Right ventricle myocardium inferior (tissue), 1 donor: ENCODE measurements around the gene BMP7. TPM values are rescaled to one million over a fixed set of nuclear protein-coding genes. Genes with fewer than 3 reads are reported as not detected.

ENCODE experiments used
- ATAC-seq: fragments of 200-7000 bp; cut with Tn5 transposase; one replicate; pipeline ENCODE4 v1.9.1; 2020; ENCODE audit warnings: mild to moderate bottlenecking, moderate library complexity
- DNase-seq: peaks from one replicate; pipeline ENCODE4 v3.0.0; 2021; ENCODE audit errors: missing footprints
- intact Hi-C: fragments of 100-400 bp; cut with DNase I; formaldehyde crosslinking; loops from one replicate; pipeline ENCODE4 v1.11.0; 2022
- total RNA-seq: library from RNA; stranded (reverse); fragmentation: NEBNext Ultra II Directional; extraction: Animal tissue kit (Norgen Biotek cat#: 25700); gene quantifications from one replicate; pipeline ENCODE4 v1.2.1, GENCODE V29; 2021
- donor health status: DM: no; HTN: yes; CAD: no; lungs with severe emphysema.

Gene BMP7
- total RNA-seq, 1 donor from 2014 or later = 27.2 TPM

DNA sequence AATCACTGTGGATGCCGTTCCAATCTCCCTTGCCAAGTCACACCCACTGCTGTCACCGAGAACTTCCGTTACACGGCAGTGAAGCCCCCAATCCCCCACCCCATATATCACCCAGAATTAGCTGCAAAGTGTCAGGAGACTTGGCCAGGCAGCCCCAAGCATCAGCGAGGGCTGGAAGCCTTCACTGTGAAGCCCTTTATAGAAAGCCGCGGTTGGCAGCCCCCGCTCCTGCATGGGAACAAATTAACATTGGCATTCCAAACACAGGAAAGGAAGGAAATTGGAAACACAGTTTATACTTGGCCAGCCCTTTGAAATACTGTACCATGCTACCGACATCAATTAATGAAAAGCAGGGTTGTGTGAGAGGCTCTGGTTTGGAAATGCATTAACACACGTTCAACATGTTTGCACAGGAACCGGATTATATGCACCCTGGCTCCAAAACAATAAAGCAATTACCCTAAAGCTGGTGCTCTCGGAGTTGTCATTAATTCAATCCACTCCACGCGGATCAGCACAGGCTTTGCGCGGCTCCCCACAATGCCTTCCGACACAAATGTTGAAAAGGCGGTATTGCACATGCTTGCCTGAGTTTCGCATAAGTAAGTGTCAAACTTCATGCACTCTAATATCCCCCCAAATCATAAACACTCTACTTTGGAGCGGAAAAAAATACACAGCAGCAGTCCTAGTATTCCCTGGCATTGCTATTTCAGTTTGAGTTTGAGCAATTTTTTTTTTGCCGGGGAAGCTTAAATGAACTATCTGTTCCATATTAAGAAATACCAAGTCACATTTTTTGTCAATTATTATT, 7.1 kb downstream of the BMP7 start:
- DNase-seq = no peak
- intact Hi-C loops = no loop called here
- ATAC-seq = peak; percentile 47

DNA sequence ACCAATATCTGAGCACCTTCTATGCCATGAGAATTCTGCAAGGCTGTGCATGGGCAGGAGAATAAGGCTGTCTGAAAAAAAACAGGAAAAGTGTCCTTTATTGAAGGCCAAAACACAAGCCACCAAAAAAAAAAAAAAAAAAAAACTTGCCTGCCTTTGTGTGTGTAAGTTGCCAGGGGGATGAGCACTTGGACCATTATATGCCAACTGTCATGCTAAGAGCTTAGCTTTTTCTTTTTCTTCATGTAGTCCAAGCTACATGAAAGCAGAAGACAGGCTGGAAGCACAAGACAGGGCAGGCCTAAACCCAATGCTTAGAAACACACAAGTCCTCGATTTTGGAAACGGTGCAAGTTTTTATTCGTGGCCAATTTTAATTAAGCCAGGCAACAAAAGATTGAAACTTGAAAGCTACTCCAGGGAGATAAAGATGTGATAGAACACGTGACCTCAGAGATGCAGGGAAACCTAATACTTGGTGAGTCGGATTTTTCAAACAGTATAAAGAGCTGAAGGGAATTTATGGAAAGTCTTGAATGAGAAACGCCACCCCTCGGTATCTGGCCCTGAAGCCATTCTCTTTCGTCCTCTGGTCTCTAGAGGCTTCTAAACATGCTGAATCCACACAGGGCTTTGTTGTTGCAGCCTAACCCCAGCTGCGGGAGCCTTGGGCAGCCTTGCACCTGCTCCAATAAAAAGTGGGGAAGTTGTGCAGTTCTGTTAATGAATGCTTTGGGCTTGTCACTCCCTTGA, 8.6 kb downstream of the BMP7 start:
- intact Hi-C loops = no loop called here
- no peak for DNase-seq
- no peak for ATAC-seq

DNA sequence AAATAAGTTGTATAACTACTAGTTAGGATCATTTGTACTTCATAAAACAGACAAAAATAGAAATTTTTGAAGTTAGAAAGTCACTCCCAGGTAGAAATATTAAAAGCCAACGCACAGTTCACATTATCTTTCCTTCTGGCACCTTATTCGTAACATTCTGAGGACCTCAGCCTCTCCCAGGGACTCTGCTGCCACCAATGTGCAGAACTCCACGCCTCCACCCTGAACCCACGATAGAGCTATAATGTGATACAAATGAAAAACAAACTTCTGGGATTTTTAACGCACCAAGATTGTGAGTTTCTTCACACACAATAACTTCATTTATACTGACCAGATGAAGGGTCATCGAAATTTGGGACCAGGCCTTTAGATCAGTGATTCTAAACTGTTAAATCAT, 9.5 kb downstream of the BMP7 start:
- ATAC-seq (no peak), DNase-seq (no peak)
- intact Hi-C loops = no loop called here

DNA sequence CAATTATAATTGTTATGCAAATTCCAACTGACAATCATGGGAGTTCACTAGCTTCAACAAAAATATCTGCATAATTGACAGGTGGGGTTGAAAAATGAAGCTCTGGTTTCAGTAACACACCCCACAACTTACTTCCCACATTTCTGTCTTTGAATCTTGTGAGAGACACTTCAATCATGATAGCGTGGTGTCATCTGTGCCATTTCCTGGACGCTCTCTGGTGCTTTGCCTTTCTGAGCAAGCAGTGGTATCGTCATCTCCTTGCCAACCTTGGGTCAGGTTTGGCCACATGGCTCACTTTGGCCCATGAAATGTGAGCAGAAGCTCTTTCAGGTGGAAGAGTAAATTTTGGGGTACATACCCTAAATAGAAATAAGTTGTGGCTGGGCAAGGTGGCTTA, 10.2 kb downstream of the BMP7 start:
- intact Hi-C loops = no loop called here
- ATAC-seq (no peak), DNase-seq (no peak)

DNA sequence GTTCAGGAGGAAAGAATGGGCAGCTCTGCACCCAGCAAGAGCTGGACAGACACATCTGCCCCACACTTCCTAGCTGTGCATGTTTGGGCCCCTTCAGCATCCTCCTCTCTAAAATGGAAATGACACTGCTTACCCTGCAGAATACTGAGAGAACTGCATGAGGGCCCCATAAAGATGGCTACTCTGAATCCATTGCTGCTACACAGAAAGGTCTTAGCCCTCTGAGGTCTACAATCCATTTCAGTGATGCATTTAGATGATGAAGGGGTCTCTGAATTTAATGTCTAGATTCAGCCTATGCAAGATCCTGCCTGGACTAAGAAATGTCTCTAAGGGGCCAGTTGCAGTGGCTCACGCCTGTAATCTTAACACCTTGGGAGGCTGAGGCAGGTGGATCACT, 11.3 kb downstream of the BMP7 start:
- ATAC-seq (no peak), DNase-seq (no peak)
- intact Hi-C loops = no loop called here

DNA sequence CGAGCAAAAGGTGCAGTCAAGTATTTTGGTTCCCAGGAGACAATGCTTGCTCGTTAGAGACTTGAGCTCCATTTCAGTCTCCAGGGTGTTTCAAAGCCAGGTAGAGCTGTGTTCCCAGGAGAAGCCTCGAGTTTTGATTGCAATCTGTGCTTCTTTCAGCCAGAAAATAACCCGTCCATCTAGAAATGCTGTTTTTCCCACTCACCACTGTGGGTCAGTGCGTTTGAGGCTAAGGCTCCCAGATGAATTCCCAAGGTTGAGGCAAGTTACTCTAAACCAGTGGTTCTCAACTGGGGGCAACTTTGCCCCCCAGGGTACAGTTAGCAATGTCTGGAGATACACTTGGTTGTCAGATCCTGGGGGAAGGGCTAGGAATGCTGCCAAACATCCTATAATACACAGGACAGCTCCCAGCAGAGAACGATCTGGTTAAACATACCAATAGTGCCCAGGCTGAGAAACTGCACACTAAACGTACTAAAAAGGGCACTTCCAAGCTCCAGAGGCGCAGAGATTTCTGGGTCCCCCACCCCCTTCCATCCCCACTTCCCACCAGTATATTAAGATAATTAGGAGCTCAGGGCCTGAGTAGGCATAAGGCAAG, 13.8 kb downstream of the BMP7 start:
- DNase-seq = no peak
- no peak for ATAC-seq
- intact Hi-C loops = no loop called here

DNA sequence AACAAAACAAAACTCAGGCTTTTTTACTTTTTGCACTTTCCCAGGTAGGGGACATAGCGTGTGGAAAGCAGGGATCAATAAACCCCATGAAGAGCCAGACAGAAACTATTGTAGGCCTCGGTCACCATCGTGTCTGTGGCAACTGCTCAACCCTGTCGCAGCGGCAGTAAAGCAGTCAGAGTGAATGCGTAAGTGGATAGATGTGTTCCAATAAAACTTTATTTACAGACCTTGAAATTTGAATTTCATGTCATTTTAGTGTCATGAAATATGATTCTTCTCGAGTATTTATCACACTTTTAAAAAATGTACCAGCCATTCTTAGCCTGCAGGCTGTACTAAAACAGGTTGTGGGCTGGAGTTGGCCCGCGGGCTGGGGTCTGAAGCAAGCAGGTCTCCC, 14.5 kb downstream of the BMP7 start:
- ATAC-seq (no peak), DNase-seq (no peak)
- intact Hi-C loops = no loop called here

DNA sequence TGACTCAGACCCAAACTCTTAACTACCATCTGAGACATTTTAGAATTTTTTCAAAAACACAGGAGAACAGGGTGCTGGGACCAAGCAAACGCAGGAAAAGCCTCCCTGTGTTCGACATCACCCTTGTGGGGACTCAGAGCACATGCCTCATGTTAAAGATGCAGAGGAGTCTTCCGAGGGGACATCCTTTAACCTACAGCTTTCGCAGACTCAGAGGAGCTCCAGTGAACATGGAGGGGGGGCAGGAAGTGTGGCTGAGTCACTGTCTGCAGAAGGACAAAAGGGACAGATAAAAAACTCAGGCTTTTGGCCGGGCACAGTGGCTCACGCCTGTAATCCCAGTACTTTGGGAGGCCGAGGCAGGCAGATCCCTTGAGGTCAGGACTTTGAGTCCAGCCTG, 15.1 kb downstream of the BMP7 start:
- intact Hi-C loops = no loop called here
- ATAC-seq (peak; percentile 59), DNase-seq (no peak)

DNA sequence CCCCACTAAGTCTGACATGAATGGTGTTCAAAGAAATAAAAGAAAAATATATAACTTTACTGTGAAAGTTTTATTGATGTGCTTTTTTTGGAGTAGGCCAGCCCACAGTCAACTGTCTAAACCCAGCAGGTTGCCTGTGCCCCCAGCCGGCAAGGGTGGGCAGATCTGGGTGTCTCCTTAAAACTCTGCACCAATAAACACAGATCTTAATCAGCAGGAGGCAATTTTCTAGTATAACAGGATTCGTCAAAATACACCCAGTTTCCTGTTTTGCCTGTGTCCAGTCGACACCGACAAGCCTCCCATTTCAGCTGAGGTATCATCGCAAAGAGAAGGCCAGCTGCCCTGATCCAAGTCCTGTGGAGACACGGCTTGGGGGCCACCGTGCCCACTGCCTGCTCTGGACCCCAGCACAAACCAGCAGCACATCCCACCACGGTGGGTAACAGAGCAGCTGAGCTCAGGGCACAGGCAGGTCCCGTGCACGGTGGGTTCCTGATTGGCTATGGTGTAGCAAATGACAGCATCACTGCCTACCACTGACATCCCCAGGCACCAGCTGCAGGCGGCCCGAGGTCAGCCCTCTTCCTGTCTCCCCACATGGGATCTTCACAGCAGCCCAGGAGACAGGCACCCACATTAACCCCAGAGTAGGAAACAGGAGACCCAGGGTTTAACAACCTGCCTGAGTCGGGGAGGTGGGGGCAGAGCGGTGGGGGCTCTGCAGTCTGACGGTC, 15.7 kb downstream of the BMP7 start:
- ATAC-seq (peak; percentile 23), DNase-seq (no peak)
- intact Hi-C loops = no loop called here

DNA sequence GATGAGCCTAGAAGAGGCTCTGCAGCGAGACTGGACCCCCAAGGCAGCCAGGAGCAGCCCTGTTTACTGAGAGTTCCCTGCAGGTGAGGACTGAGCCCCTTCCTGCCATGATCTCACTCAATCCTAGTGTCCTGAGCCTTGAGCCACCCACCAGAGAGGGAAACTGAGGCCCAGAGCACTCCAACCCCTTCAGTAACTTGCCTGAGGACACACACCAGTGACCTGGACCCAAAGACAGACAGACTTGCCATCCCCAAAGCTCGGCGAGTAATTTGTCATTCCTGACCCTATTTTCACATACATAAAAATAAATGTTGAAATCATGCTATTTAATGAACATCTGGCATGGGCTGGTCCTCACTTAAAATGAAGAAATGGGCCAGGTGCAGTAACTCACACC, 16.7 kb downstream of the BMP7 start:
- intact Hi-C loops = no loop called here
- ATAC-seq (no peak), DNase-seq (no peak)

DNA sequence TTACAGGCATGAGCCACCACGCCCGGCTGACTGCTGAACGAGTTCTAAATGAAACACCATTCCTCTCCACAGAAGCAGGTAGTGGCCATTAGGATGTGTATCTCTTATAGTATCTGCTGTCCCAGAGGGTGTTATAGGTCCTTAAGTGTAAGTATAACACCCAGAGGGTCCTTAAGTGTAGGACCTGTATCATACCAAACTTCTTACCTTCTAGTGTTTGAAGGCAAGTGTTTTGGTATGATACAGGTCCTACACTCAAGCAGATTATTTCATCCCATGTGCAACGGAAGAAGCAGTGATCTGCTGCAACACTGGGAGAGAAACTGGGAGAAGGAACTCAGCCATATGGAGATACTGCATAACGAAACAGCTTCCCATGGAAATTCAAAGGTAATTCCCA, 17.4 kb downstream of the BMP7 start:
- intact Hi-C loops = no loop called here
- ATAC-seq (no peak), DNase-seq (no peak)

DNA sequence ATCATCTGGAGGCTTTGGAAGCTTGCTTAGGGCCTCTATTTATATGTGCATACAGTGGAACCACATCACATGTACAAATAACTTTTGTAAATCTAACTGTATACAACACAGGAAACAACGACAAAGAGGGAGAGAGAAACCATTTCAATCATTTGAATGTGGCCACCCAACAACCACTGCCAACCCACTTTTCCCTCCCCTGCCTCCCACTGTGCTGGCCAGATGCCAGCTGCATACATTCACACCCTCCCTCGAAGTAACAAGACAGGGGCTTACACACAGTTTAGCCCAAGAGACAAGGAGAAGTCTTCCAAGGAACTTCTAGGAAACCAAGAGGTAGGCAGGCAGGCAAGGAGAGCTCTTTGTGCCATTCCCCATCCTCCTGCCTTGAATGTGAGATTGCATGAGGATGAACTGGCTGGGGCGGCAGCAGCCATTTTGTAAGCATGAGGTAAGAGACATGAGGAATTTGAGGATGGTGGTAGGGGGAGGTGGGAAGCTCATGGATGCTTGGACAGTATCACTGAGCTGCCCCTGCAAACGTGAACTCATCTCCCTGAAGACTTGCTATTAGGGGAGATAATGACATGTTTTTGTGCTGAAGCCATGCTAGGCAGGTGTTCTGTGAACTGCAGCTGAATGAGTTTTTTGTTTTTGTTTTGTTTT, 18.2 kb downstream of the BMP7 start:
- DNase-seq (no peak), ATAC-seq (no peak)
- intact Hi-C loops = no loop called here

DNA sequence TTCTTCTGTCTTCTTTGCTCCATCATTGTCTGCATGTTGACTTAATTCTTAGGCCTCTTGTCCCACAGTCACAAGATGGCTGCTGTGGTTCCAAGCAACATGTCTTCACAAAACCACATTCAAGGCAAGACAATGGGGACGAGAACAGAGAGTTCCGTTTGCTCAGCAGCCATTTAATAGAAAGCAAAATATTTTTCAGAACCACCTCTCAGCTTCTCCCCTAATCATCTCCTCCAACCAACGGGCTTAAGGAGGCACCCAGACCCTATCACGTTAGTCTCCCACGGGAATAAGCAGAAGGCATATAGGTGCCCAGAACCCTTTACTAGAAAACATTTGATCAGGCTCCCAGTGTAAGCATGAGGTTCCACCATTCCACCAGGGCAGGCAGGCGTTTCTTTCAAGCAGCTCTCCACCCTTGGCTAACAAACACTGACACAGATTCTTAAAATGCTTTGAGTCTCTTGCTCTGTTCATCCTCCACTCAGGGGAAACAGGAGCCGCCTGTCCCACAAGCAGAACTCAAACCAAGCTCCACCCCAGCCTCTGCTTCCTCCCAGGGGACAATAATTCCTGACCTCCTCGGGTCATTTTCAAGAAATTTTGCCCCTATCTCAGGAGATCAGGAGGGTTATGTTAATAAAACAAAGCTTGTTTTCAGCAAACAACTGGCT, 19.0 kb downstream of the BMP7 start:
- DNase-seq (no peak), ATAC-seq (peak; percentile 33)
- intact Hi-C loops = no loop called here

DNA sequence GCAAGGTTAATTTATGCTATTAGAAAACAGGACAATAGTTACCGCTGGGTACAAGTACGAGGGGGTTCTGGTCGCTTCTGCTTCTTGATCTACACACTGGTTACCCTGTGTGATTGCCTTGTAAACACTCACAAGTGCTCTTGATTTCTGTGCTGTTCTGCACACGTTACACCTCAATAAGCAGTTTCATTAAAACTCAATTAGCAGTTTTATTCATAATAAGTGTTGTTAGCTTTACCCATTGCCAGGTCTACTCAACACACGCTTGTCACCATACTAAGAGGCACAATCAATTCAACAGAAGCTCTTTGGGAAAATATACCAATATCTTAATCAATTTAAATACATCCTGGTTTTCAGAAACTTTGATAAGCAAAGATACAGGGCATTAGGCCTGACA, 20.4 kb downstream of the BMP7 start:
- intact Hi-C loops = no loop called here
- DNase-seq = no peak
- ATAC-seq = no peak

DNA sequence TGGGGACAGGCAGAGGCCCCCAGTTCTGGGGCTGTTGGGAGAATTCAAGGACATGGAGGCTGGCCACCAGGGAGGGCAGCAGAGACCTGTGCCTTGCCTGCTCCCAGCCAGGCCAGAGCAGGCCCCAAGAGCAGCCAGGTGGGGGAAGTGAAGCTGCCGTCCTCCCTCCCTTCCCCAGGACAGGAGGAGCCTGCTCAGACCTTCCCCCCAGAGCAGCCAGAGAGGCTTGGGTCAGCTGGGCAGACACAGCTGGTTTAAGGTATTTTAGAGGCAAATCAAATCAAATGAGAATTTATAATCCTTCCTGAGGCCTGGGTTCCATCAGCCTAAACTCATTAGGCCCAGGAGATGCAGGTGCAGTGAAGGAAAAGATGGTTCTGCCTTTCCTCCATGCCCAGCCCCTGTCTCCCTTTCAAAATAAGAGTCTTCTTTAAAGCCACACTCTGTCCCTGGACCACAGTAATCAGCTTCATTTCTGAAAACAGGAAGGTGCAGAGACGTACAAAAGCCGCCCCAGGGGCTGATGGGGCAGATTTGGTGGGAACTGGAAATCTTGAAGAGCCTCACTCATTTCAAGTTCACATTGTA, 21.7 kb downstream of the BMP7 start:
- intact Hi-C loops = no loop called here
- DNase-seq (no peak), ATAC-seq (peak; percentile 62)

DNA sequence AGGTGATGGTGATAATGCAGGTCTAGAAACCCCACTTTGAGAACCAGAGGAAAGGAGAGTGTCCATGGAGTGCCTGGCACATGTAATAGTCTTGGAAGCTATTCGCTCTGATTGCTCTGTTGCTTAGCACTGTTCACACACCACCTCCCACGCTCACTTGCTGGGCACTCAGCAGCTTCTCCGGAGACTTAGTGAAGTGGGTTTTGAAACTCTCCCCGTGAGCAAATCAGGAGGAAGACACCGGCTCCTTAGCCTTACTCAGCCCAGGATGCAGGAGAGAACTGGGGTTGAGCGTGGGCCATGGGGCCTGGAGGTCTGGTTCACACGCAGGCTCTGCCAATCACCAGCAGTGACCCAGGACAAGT, 22.2 kb downstream of the BMP7 start:
- no peak for DNase-seq
- intact Hi-C loops = no loop called here
- ATAC-seq = peak; percentile 3

DNA sequence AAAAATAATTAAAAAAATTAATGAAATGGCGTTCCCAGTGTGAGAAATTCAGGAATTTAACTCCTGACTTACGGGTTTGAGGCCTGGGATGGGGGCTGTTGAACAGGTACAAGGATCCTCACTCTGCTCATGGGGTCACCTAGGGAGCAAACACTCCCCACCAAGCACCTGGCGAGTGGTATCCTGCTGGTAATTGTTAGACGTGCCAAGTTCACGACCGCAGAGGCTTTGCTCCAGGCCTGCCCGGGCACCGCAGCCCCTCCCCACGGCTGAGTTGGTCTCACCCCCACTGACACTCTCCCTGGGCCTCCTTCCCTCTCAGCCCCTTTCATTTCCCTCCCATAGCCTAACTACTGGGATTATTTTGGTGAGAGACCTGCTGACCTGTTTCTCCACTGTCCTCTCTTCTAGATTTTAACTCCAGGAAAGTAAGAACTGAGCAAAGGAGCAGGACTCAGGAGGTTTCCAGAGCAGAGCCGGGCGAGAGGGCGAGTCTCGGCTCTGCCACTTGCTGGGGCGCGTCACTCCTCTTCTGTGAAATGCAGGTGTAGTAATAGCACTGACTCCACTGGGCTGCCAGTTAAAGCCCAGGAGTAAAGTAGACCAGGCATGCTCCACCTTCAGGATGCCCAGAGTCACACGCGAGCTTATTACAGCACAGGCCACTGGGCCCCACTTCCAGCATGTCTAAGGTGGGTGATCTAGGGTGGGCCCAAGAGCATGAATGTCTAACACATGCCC, 22.8 kb downstream of the BMP7 start:
- intact Hi-C loops = no loop called here
- ATAC-seq (peak; percentile 38), DNase-seq (no peak)
